ENCODE data around the gene ESYT3.
A peak's percentile ranks its signal among the peaks of the same experiment; 100 is the strongest.
"Not testable (repeated sequence)": the region's sequence is repeated elsewhere in the genome, so short reads cannot be mapped to it uniquely, and the experiment has no call there.

ESYT3 gene

GRCh38 chr3:138461896-138462295 is 27.5 kb downstream of the ESYT3 start:
- DNase-seq: no peak

GRCh38 chr3:138463724-138464490 is 29.5 kb downstream of the ESYT3 start:
- DNase-seq: no peak

GRCh38 chr3:138464491-138464860 is 30.1 kb downstream of the ESYT3 start:
- no peak for DNase-seq

GRCh38 chr3:138465451-138465850 is 31.0 kb downstream of the ESYT3 start:
- DNase-seq: no peak

GRCh38 chr3:138465925-138466324 is 31.5 kb downstream of the ESYT3 start:
- no peak for DNase-seq

- DNase-seq: no peak
Observed at GRCh38 chr3:138467931-138468330, 33.5 kb downstream of the ESYT3 start.

- DNase-seq: no peak
Observed at GRCh38 chr3:138468451-138468850, 34.0 kb downstream of the ESYT3 start.

GRCh38 chr3:138468886-138469285 is 34.5 kb downstream of the ESYT3 start:
- DNase-seq: no peak

GRCh38 chr3:138469874-138470273 is 35.5 kb downstream of the ESYT3 start:
- no peak for DNase-seq

- no peak for DNase-seq
Observed at GRCh38 chr3:138470687-138471086, 36.3 kb downstream of the ESYT3 start.

- no peak for DNase-seq
Observed at GRCh38 chr3:138471481-138471880, 37.1 kb downstream of the ESYT3 start.

GRCh38 chr3:138472141-138472825 is 37.9 kb downstream of the ESYT3 start:
- no peak for DNase-seq

- no peak for DNase-seq
Observed at GRCh38 chr3:138473391-138473790, 39.0 kb downstream of the ESYT3 start.

GRCh38 chr3:138474163-138474562 is 39.7 kb downstream of the ESYT3 start:
- no peak for DNase-seq

GRCh38 chr3:138476526-138476925 is 42.1 kb downstream of the ESYT3 start:
- DNase-seq: no peak

- DNase-seq: no peak
Observed at GRCh38 chr3:138477120-138477519, 42.7 kb downstream of the ESYT3 start.

- DNase-seq: no peak
Observed at GRCh38 chr3:138477801-138478200, 43.4 kb downstream of the ESYT3 start.

- DNase-seq: peak; percentile 17 to 25
Observed at GRCh38 chr3:138479438-138479863, 45.0 kb downstream of the ESYT3 start.

- not testable (repeated sequence) for DNase-seq
Observed at GRCh38 chr3:138484672-138485071, 50.3 kb downstream of the ESYT3 start.

GRCh38 chr3:138486580-138486979 is 52.2 kb downstream of the ESYT3 start:
- DNase-seq: not testable (repeated sequence)

- DNase-seq: no peak
Observed at GRCh38 chr3:138491971-138492370, 57.6 kb downstream of the ESYT3 start.

GRCh38 chr3:138492980-138493675 is 58.7 kb downstream of the ESYT3 start:
- DNase-seq: no peak

GRCh38 chr3:138493804-138494606 is 59.6 kb downstream of the ESYT3 start:
- DNase-seq: no peak
